Endothelial cell of umbilical vein (primary cell): ENCODE data around the gene TFF3. TPM values are rescaled to one million over a fixed set of nuclear protein-coding genes. Genes with fewer than 3 reads are reported as not detected.

Experiments
- BruUV-seq: library from RNA; stranded (reverse); fragments of 400-500 nt; replicated peaks from 2 replicates; lab custom pipeline; 2021; lab: Mats Ljungman, UMichigan
- CTCF ChIA-PET: fragments of 300-600, 350-600 bp; sonication (Branson Sonifier 250); formaldehyde crosslinking; loops from one replicate; lab custom pipeline; 2021; ENCODE audit warnings: antibody characterized with exemption, inconsistent platforms; lab: Charles Lee
- POLR2A ChIA-PET: fragments of 300-600, 350-600 bp; sonication (Branson Sonifier 250); formaldehyde crosslinking; loops from one replicate; lab custom pipeline; 2021; ENCODE audit warnings: antibody characterized with exemption, inconsistent platforms; lab: Charles Lee
- DNase-seq: peaks from one replicate; pipeline ENCODE4 v3.0.0-alpha.2; 2011; ENCODE audit warnings: low read depth, low spot score
- FAIRE-seq: peaks from 2 replicates; lab custom pipeline; 2011; peaks lifted over from hg19 to GRCh38; lab: Jason Lieb, UNC
- H2AFZ ChIP-seq: 2 replicates; pipeline ENCODE4 v1.6.0; 2012; ENCODE audit warnings: low read depth, low read length, control low read depth, inconsistent platforms
- H3K27ac ChIP-seq: 2 replicates; pipeline ENCODE4 v1.5.1; 2011; ENCODE audit warnings: low read depth, mild to moderate bottlenecking, control low read depth, low read length, moderate library complexity; ENCODE audit not compliant: insufficient read depth
- H3K27me3 ChIP-seq, 2 experiments: 2 replicates each; pipeline versions ENCODE4 v1.6.0 to v1.6.1; 2011; ENCODE audit warnings: low read length in 2 of 2, mixed read lengths in 1 of 2; ENCODE audit not compliant: control insufficient read depth in 2 of 2, insufficient read depth in 2 of 2
- H3K36me3 ChIP-seq, 2 experiments: 2 replicates in 1 of 2; 3 replicates in 1 of 2; pipeline ENCODE4 v1.5.1; 2011; ENCODE audit warnings: low read length in 2 of 2, mild to moderate bottlenecking in 1 of 2, moderate library complexity in 1 of 2; ENCODE audit not compliant: control insufficient read depth in 2 of 2, insufficient read depth in 2 of 2; ENCODE audit errors: extremely low read depth in 1 of 2
- H3K4me1 ChIP-seq: 3 replicates; pipeline ENCODE4 v1.5.1; 2011; ENCODE audit warnings: mild to moderate bottlenecking, low read length; ENCODE audit not compliant: control insufficient read depth, insufficient read depth; ENCODE audit errors: extremely low read depth
- H3K4me2 ChIP-seq: 2 replicates; pipeline ENCODE4 v1.6.1; 2011; ENCODE audit warnings: low read length, control low read depth, mixed read lengths; ENCODE audit not compliant: insufficient read depth
- H3K4me3 ChIP-seq, 3 experiments: fragments of 200-600 bp in 1 of 3; sonication (generic), shearing (Covaris generic) in 1 of 3; replicated peaks in 1 of 3; 2 replicates each; pipeline ENCODE4 v1.5.1; 2011 to 2016; ENCODE audit warnings: control low read depth in 3 of 3, low read length in 3 of 3, mild to moderate bottlenecking in 2 of 3, inconsistent platforms in 1 of 3, low read depth in 1 of 3, moderate library complexity in 1 of 3; ENCODE audit not compliant: insufficient read depth in 1 of 3
- H3K79me2 ChIP-seq: 2 replicates; pipeline ENCODE4 v1.6.0; 2012; ENCODE audit warnings: low read length, inconsistent platforms; ENCODE audit not compliant: control insufficient read depth, insufficient read depth
- H3K9ac ChIP-seq: replicated peaks from 2 replicates; pipeline ENCODE3; 2011; ENCODE audit warnings: low read length, control low read depth; ENCODE audit not compliant: insufficient read depth; ENCODE audit errors: extremely low read depth
- H3K9me1 ChIP-seq: replicated peaks from 3 replicates; pipeline ENCODE4 v1.6.0; 2011; ENCODE audit warnings: mild to moderate bottlenecking, low read length; ENCODE audit not compliant: control insufficient read depth, insufficient read depth; ENCODE audit errors: extremely low read depth
- H3K9me3 ChIP-seq: replicated peaks from 2 replicates; pipeline ENCODE4 v1.5.1; 2012; ENCODE audit warnings: low read length, inconsistent platforms; ENCODE audit not compliant: control insufficient read depth, insufficient read depth
- H4K20me1 ChIP-seq: replicated peaks from 2 replicates; pipeline ENCODE3; 2011; ENCODE audit warnings: mild to moderate bottlenecking, low read length; ENCODE audit not compliant: control insufficient read depth, insufficient read depth; ENCODE audit errors: extremely low read depth
- CTCF ChIP-seq, 2 donors: IDR thresholded peaks; 1 replicate in 1 of 2; 2 replicates in 1 of 2; pipeline ENCODE4 v1.5.1; 2011; ENCODE audit warnings: low read length in 2 of 2, mild to moderate bottlenecking in 2 of 2, moderate library complexity in 2 of 2, control low read depth in 1 of 2, inconsistent platforms in 1 of 2, low read depth in 1 of 2; ENCODE audit not compliant: insufficient read depth in 1 of 2; ENCODE audit errors: extremely low read depth in 1 of 2
- JUN ChIP-seq: IDR thresholded peaks from 2 replicates; pipeline ENCODE4 v1.6.1; 2011; ENCODE audit warnings: borderline replicate concordance, low read depth; ENCODE audit not compliant: insufficient read length, insufficient read depth
- MAX ChIP-seq: IDR thresholded peaks from 2 replicates; pipeline ENCODE4 v1.6.1; 2011; ENCODE audit not compliant: insufficient read depth, insufficient read length
- POLR2A ChIP-seq: IDR thresholded peaks from 2 replicates; pipeline ENCODE4 v1.6.1; 2012; ENCODE audit warnings: low read depth, mild to moderate bottlenecking, control low read depth, low read length
- dilution Hi-C: fragments of 300-500 bp; cut with MboI; formaldehyde crosslinking; loops from one replicate; pipeline ENCODE4 v1.15.0; 2019; ENCODE audit warnings: low sequenced_read_pairs; ENCODE audit not compliant: extremely low pct_ligation_motif_present
- intact Hi-C: fragments of 100-400 bp; cut with micrococcal nuclease; formaldehyde crosslinking; loops from one replicate; pipeline ENCODE4 v1.10.0; 2022
- polyA plus RNA-seq, 4 experiments: library from polyadenylated mRNA; depleted of rRNA in 3 of 4; stranded (reverse) in 3 of 4; unstranded in 1 of 4; fragments of >200 nt; gene quantifications; 2 replicates each; pipeline versions ENCODE4 v1.2.1 to v1.2.3, GENCODE V29; 2011 to 2012; ENCODE audit warnings: missing spikeins in 1 of 4
- total RNA-seq: library from RNA; stranded (reverse); gene quantifications from 2 replicates; pipeline ENCODE4 v1.2.3, GENCODE V29; 2021

Gene TFF3
- total and polyA plus RNA-seq, 2 donors (not counting 3 experiments of a cell fraction or from before 2014, with no cell fraction given): 0.93 to 1.8 TPM

- Histone ChIP-seq H3K4me3 (no peak overlapping the region), H2AFZ (no peak overlapping the region), H4K20me1 (no peaks in the 10 kb centered on the region), H3K9me1 (no peaks in the 10 kb centered on the region), H3K9ac (no peak overlapping the region), H3K27me3 (no peaks in the 10 kb centered on the region), H3K27ac (peak overlapping the region; percentile 93), H3K4me2 (peak overlapping the region; percentile 61), H3K36me3 (no peaks in the 10 kb centered on the region), H3K9me3 (no peaks in the 10 kb centered on the region), H3K4me1 (peaks cover 25% of the 10 kb centered on the region), H3K79me2 (no peaks in the 10 kb centered on the region)
- ChIA-PET CTCF (interaction anchor here (0.7 to 2.1 kb wide), 3 partner anchors 31 to 119 kb away, joined by 3 to 10 read pairs (median 7); no protein-coding TSS in a partner anchor), POLR2A (interaction anchor here (1.1 kb wide), 1 partner anchor 13 kb away, joined by 4 read pairs; no protein-coding TSS in a partner anchor)
- dilution Hi-C loops (no loop called here), intact Hi-C loops (no loop called here)
- no TSS peak for BruUV-seq
- DNase-seq (no peak), FAIRE-seq (peak; percentile 24)
- TF ChIP-seq JUN (no peak), POLR2A (no peak)
These were observed 50.7 kb downstream of the TFF3 start for GRCh38 chr21:42264245-42265195.

GRCh38 chr21:42263591-42264131 lies 51.5 kb downstream of the TFF3 start:
- TF ChIP-seq MAX (no peak), CTCF (IDR thresholded peaks at IDR 0.05; ENCODE audit: extremely low read depth in 1 of 2, insufficient read depth in 1 of 2, low read depth in 1 of 2, low read length in 2 of 2) (no peak)
- H3K9me3 ChIP-seq: no peaks in the 10 kb centered on the region
- H3K9ac ChIP-seq: peak overlapping the region; percentile 70
- dilution Hi-C loops (no loop called here), intact Hi-C loops (loop anchor here (1.0 to 2.0 kb wide), 6 partner anchors 14 to 187 kb away; no protein-coding TSS in a partner anchor)
- POLR2A ChIA-PET: interaction anchor here (1.1 kb wide), 1 partner anchor 14 kb away, joined by 4 read pairs; no protein-coding TSS in a partner anchor
- no peak overlapping the region for H3K4me3 ChIP-seq
- peak; percentile 89 for DNase-seq
- no peaks in the 10 kb centered on the region for H3K9me1 ChIP-seq
- H3K27ac ChIP-seq: peak overlapping the region; percentile 93
- peak overlapping the region; percentile 89 for H2AFZ ChIP-seq
- no peaks in the 10 kb centered on the region for H3K27me3 ChIP-seq
- CTCF ChIA-PET: interaction anchor here (0.7 to 2.1 kb wide), 4 partner anchors 30 to 118 kb away, joined by 3 to 10 read pairs (median 5); no protein-coding TSS in a partner anchor
- no peaks in the 10 kb centered on the region for H3K79me2 ChIP-seq
- FAIRE-seq: peak; percentile 97
- H3K4me2 ChIP-seq: peak overlapping the region; percentile 61
- no peaks in the 10 kb centered on the region for H4K20me1 ChIP-seq
- no TSS peak for BruUV-seq
- H3K4me1 ChIP-seq: peaks cover 25% of the 10 kb centered on the region
- H3K36me3 ChIP-seq: no peaks in the 10 kb centered on the region
